SU-DHL-6 (cell line): ENCODE results near the gene KCNT2.

Source experiments
- EZH2phosphoT487 ChIP-seq: fragments of 200-600 bp; sonication (generic), shearing (Covaris generic); conservative IDR thresholded peaks from 2 replicates; pipeline ENCODE4 v1.6.1; 2018; ENCODE audit warnings: mild to moderate bottlenecking, antibody characterized with exemption, low read length, moderate library complexity, mixed read lengths
- TF ChIP-seq, protein P1 (sequence below): fragments of 200-600 bp; sonication (generic); IDR thresholded peaks from one replicate; pipeline ENCODE4 v1.5.1; 2017; ENCODE audit warnings: antibody characterized with exemption, mild to moderate bottlenecking, low read length, moderate library complexity; ENCODE audit not compliant: insufficient read depth, poor library complexity, severe bottlenecking

DNA sequence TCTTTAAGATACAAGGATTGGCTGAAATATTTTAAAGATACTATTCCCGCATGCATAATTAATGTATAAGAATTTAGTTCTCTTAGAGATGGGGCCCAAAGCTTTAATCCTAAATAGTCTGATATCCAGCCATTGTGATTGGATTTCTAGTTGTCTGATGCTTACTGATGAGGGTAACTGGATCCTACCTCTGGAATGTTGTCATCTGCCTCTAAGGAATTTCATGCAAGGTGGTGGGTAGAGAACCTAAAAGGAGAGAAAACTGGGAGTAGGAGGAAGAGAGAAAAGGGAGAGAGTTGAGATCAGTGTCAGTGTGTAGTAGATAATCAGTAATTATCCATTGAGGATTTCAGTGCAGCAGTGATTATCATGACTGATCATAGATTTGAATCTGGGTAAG, 295.5 kb downstream of the KCNT2 start:
- TF ChIP-seq, protein P1, sequence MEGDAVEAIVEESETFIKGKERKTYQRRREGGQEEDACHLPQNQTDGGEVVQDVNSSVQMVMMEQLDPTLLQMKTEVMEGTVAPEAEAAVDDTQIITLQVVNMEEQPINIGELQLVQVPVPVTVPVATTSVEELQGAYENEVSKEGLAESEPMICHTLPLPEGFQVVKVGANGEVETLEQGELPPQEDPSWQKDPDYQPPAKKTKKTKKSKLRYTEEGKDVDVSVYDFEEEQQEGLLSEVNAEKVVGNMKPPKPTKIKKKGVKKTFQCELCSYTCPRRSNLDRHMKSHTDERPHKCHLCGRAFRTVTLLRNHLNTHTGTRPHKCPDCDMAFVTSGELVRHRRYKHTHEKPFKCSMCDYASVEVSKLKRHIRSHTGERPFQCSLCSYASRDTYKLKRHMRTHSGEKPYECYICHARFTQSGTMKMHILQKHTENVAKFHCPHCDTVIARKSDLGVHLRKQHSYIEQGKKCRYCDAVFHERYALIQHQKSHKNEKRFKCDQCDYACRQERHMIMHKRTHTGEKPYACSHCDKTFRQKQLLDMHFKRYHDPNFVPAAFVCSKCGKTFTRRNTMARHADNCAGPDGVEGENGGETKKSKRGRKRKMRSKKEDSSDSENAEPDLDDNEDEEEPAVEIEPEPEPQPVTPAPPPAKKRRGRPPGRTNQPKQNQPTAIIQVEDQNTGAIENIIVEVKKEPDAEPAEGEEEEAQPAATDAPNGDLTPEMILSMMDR: no peak
- TF ChIP-seq EZH2phosphoT487: no peak
